HG03439 (cell line): ENCODE measurements around the gene CDC123.
"Not testable (repeated sequence)": the region's sequence is repeated elsewhere in the genome, so short reads cannot be mapped to it uniquely, and the experiment has no call there.

ENCODE experiments used
- ATAC-seq: cut with Tn5 transposase; IDR thresholded peaks from one replicate; pipeline ENCODE4 v1.9.1; 2021; ENCODE audit warnings: mild to moderate bottlenecking, moderate library complexity; ENCODE audit not compliant: unreplicated experiment

Gene CDC123

DNA sequence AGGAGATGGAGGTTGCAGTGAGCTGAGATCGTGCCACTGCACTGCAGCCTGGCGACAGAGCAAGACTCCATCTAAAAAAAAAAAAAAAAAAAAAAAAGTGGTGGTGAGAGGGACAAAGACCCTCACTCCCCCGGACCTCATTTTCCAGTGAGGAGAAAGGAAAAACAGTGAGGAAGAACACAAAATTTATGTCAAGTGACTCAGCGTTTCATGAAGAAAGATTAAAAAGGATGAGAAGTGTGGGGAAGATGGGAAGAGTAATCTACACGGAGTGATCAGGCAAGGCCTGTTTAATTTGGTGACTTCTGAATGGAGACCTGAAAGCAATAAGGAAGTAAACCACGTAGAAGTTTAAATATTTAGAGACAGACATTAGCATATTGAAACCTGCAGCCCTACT lies 7.3 kb upstream of the CDC123 start:
- ATAC-seq, result no peak

DNA sequence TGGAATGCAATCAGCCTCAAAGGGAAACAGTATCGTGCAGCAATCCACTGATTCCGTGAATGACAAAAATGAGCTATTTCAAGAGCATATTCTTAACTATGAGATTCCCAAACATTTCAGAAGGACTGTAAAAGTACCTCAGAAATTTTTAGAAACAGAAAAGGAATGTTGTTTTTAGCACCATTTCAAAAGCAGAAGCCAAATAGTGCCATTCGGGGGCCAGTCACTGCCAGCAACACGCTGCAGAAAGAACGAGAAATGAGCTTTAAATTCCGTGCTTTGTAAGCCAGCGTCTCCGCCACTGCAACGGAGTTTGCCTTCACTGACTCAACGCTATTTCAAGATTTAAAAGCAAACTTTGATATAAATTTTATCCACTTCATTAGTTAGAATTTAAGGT lies 6.6 kb upstream of the CDC123 start:
- no peak for ATAC-seq

DNA sequence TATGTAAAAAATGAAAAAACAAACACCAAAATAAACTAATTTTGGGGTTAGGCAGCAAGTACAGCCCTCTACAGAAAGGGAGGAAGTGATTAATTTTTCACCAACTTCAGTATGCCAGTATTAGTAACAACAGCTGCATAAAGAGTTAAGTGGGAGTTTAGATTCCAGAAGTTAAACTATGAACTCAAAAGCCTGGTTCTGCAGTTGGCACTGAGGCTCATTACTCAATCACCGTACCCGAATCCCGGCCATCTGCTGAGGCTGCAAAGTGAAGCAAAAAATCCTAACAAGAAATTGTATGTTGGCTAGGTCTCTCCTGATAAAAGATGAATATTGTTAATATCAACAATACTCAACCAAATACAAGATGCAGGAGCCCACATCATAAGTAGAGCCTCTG lies 4.3 kb upstream of the CDC123 start:
- no peak for ATAC-seq

DNA sequence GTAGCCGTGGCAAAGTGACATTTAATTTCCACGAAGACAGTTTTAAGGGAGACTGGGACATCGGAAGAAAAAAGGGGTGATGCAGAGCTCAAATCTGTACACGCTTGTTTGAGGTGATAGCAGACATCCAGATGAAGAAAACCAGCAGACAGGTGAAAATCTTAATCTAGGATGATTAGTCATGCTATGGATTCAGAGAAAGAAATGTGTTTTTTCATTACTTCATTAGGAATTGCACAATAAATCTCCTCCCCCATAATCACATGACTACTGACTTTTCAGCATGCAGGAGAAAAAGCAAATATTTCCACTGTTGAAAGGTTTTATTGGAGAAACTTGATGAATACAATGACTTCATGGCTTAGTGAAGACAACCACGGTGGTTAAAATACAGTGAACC lies 2.8 kb upstream of the CDC123 start:
- ATAC-seq, result no peak

DNA sequence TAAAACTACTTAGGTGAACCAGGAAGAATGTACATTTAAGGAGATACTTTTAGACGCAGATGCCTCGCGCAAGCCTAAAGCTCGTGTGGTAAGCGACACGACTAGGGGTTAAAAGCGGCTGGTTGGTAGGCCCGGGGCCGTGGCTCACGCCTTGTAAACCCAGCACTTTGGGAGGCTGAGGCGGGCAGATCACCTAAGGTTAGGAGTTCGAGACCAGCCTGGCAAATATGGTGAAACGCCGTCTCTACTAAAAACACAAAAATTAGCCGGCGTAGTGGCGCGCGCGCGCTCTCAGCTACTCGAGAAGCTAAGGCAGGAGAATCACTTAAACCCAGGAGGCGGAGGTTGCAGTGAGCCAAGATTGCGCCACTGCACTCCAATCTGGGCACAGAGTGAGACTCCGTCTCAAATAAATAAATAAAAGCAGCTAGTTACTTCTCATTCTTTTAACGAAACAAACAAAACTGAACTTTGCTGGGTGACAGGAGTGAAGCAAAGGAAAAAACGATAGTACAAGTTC lies 1.2 kb upstream of the CDC123 start:
- no peak for ATAC-seq

DNA sequence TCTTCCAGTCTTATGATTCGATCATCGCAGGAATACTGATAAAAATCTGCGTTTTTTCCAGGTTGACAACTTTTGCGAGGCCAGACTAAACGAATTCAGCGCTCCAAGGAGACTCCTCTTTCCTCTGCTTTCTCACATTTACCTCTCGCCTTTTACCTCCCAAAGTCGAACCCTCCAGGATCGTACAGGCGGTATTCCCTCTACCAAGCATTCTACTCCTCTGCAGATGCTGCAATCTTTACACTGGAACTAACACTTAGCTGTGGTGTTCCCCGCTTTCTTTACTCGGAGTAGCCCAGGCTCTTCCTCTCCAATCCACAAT lies 746 bp upstream of the CDC123 start:
- ATAC-seq, result peak; percentile 5

DNA sequence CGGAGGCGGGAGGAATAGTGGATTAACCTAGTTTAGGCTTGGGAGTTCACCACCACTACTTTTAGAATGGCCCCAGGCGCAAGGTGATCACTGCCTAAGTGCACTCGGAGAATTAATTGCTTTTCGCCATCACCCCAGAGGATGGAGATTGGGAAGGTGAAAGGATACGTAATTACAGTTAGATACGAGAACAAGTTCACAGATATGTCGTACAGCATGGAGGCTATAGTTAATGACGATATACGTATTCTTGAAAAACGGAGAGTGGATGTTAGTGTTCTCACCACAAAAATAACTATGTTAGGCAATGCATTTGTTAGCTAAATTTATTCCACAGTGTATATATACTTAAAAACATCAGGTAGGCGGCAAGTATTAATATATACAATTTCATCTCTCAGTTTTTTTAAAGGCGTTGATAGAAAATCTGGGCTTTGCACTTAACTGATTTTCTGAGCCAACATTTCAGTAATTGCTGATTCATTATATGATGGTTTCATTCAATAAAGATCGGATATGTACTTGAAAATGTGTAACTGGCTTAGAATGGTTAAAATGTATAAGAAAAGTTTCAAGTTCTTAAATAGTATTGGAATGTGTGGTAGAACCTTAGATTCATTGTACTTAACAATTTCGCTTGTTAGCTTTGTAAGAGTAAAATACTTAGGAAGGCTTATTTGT lies 683 bp downstream of the CDC123 start:
- ATAC-seq, result no peak

DNA sequence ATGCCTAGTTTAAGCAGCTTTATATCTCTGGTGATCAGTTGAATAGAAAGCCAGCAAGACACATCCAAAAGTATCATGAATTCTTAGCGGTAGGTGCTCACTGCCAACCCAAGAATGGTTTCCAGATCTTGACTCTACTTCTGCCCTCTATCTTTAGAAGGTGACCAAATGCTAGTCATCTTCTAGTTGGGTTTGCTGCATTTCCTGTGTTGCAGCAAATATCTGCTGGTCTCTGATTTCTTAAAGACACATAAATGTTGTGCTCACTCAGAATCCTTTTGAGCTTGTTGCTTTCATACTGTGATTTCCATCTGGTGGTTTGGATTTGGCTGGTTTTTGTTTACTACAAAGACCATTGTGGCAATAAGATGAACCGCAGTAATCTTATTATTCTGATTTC lies 2.2 kb downstream of the CDC123 start:
- no peak for ATAC-seq

DNA sequence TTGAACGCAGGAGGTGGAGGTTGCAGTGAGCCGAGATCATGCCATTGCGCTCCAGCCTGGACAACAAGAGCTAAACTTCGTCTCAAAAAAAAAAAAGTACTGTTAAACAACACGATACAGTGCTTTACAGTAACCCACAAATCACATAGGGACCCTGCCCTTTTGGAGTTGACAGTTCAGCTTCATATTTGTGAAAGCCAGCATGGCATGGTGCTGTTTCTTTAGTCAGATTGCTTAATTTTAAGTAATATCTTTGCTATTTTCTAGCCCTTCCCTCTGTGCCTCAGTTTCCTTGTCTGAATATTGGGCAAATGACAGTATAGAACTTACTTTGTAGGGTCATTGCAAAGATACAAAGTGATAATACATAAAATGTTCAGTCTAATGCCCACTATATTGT lies 4.9 kb downstream of the CDC123 start:
- ATAC-seq, result no peak

DNA sequence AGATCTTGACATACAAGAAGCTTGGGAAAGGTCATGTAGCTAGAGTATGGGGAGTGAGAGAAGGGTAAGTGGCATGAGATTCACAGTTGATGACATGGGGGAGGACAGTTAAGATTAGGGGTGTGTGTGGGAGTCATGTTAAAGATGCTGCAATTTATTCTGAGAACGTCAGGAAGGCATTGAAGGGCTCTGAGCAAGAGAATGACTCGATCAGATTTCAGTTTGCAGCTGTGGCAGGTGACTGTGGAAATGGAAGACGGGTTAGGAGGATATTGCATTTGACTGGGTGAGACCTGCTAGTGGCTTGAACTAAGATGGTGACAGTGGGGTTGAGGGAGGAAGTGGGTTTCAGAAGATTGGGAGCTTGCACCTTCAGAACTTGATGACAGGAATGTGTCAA lies 5.6 kb downstream of the CDC123 start:
- no peak for ATAC-seq

DNA sequence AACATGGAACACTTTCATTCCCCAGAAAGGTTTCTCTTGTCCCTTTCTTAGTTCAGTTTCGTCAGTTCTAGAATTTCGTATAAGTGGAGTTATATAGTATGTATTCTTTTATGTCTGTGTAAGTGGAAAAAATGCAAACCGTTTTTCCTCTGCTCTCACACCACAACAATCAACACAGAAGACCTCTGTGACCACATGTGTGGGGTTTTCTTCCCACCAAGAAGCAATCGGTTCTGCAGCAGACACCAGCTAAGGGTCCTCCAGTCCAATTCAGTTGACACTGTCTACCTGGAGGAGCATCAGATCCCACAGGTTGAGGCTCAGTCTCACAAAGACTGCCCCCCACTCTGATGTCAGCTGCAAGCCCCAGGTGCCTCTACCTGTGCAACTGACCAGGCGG lies 6.2 kb downstream of the CDC123 start:
- no peak for ATAC-seq

DNA sequence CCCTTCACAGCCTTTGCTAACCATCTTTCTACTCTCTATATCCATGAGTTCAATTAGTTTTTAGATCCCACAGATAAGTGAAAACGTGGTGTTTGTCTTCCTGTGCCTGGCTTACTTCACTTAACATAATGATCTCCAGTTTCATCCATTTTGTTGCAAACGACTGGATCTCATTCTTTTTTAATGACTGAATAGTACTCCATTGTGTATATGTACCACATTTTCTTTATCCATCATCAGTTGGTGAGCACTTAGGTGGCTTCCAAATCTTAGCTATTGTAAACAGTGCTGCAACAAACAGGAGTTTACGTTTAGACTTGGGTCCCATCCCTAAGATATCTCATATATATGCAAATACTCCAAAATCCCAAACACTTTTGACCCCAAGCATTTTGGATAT lies 9.1 kb downstream of the CDC123 start:
- ATAC-seq, result no peak

DNA sequence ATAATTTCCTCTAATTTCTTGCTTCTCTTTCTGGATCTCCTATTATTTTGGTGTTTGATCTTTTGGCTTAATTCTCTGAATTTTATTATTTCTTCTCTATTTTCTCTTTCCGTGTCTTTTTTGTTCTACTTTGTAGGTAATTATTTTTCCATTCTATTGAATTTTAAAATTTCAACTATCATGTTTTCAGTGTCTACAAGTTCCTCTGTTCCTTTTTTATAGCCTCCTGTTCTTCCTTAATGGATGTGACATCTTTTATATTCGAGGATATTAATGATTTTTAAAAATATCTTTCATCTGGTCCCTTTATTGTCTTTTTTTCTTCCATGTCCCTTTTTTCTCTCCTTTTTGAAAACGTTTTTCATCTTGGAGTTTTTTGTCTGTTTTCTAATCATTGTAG lies 11.1 kb downstream of the CDC123 start:
- ATAC-seq, result no peak

DNA sequence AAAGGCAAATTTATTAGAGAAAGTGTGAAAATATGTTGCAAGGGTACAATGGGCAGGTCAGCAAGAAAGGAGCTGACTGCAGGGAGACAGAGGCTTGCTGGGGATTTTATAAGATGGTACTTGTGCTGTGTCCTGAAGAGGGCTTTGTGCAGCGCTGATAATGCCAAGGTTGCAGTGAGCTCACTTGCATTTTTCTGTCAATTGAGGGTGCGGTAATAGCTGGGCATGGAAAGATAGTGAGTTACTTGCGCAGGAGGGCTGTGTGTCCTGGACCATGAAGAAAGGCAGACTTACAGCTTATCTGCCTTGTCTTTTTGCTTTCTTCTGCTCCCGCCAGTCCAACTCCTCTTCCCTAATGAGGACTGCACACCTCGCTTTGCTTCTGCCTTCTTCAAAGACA lies 12.5 kb downstream of the CDC123 start:
- ATAC-seq, result no peak

DNA sequence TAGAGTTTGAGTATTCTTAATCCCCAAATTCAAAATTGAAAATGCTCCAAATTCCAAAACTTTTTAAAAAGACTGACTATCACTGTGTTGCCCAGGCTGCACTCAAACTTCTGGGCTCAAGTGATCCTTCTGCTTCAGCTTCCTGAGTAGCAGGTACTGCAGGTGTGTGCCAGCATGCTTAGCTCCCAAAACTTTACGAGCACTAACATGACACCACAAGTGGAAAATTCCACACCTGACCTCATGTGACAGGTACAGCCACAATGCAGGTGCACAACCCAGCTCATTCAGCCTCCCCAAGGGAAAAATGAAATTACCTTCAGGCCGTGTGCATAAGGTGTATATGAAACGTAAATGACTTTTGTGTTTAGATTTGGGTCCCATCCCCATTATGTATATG lies 16.5 kb downstream of the CDC123 start:
- ATAC-seq, result no peak

DNA sequence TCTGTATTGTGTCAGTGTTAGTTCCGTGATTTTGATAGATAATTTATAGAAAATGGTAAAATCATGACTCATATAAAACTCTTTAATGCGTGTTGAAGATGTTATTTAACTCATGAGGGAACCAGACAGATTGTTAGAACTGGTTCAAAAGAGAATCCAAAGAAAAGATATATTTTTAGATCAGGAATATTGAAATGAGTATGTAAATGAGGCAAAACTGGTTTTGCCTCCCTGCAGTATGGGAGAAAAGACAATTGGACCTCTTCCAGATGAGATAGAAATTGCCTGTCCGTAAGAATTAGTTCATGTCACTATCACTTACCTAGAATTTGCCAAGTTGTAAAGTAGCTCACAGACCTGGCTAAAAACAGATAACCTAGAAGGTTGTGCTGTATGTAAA lies 17.6 kb downstream of the CDC123 start:
- ATAC-seq, result no peak

DNA sequence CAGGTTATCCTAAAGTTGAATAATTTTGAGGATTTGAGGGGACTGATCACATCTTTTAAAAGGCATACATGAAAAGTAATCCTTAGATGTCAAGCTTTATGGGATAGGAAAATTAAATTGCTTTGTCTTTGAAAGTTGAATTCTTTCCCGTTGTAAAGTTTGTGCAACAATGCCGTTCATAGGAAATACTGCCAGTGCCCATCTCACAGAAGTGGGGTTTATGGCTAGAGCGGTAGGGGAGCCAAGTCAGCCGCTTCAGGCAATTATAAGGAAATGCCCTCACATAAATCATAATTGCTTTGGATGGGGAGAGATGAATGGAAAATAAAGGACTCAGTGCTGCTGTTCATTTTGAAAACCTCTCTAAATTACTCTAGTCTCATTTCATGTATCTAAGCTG lies 18.1 kb downstream of the CDC123 start:
- no peak for ATAC-seq

DNA sequence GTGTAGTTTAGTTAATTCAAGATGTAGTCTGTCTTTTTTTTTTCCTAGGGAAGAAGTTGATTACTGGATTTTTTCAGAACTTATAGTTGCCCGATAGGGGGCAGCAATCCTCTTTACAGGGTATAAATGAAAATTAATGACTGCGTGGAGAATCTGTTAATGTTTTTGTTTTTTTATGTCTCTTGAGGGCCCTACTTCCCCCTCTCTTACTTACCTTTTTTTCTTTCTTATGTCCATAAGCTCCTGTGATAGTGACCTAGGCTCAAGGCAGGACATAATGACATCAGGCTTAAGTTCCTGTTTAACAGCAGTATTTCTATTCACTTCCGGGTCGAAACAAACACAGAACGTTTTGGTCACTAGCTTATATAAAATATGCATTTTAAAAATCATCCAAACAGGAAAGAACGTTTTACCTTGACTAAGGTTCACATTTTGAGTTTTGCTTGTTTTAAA lies 18.8 kb downstream of the CDC123 start:
- ATAC-seq, result no peak

DNA sequence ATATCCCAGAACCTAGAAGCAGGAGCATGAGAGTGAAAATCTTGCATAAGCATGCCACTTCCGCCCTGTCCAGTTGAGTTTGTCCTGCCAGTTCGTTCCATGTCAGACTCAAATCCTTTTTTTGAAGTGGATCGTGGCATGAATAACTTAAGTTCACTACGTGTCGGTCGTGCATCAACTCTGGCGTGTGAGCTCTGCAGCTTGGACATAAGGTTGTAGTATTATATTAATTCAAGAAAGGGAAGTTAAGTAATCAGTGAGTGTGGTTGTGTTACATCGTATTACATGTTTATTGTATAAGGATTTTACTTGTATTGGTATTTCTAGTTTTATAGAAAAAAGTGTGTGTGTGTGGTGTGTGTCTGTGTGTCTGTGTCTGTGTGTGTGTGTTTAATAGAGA lies 23.0 kb downstream of the CDC123 start:
- no peak for ATAC-seq

DNA sequence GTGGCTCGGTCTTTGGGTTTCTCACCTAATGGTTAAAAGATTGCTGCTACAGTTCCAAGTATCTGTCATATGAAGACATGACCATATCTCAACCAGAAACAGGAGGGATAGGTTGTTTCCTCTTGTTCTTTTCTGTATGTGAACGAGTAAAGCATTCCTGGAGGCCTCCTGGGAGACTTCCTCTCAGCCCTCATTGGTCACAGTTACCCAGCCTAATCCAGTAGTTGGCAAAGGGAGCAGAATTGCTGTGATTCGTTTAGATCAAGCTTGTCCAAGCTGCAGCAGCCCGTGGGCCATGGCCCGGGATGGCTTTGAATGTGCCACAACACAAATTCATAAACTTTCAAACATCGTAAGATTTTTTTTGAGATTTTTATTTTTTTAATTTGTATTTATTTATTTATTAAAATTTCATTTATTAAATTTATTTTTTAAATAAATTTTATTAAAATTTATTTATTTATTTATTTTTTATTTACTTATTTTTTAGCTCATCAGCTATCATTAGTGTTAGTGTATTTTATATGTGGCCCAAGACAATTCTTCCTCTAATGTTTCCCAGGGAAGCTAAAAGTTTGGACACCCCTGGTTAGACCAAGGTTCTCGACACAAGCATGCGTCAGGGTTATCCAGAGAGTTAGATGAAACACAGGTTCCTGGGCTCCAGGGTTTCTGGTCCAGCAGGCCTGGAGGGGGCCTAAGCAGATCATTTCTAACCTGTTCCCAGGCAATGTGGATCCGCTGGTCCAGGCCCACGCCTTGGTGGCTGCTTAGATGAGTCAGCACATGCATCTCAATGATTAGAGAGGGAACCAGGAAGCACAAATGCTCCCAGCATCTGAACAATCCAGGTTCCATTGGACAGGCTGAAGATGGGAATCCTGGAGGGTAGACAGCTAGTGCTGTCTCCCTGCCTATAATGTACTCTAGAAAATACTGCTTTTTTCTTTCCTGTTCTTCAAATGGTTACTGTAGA lies 25.6 kb downstream of the CDC123 start:
- no peak for ATAC-seq

DNA sequence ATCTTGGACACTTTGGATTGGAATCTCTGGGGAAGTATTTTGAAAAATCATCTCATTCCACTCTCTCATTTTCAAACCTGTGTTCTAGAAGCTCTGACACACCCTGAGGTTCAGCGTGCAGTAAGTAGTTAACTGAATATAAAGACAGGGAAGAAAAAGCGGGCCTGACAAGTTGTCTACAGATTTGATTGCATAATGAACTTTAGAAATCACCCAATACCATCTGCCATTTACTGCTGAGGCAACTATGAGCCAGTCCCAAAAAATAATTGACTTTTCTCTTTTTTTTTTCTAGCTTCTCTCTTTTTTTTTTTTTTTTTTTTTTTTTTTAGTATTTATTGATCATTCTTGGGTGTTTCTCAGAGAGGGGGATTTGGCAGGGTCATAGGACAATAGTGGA lies 29.5 kb downstream of the CDC123 start:
- no peak for ATAC-seq

DNA sequence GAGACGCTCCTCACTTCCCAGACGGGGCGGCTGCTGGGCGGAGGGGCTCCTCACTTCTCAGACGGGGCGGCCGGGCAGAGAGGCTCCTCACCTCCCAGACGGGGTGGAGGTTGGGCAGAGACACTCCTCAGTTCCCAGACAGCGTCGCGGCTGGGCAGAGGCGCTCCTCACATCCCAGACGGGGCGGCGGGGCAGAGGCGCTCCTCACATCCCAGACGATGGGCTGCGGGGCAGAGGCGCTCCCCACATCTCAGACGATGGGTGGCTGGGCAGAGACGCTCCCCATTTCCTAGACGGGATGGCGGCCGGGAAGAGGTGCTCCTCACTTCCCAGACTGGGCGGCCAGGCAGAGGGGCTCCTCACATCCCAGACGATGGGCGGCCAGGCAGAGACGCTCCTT lies 30.4 kb downstream of the CDC123 start:
- ATAC-seq, result not testable (repeated sequence)
